DLD1 (cell line): ENCODE measurements around the gene MYO3A.

Experiments
- in situ Hi-C: cut with HindIII; loops from 2 replicates; pipeline ENCODE4 v1.10.0; 2017; ENCODE audit warnings: low sequenced_read_pairs

MYO3A gene

GRCh38 chr10:26211781-26212444 lies 277.9 kb downstream of the MYO3A start:
- in situ Hi-C loops = no loop called here

- in situ Hi-C loops = no loop called here
These were observed 278.5 kb downstream of the MYO3A start for GRCh38 chr10:26212511-26212910.

DNA sequence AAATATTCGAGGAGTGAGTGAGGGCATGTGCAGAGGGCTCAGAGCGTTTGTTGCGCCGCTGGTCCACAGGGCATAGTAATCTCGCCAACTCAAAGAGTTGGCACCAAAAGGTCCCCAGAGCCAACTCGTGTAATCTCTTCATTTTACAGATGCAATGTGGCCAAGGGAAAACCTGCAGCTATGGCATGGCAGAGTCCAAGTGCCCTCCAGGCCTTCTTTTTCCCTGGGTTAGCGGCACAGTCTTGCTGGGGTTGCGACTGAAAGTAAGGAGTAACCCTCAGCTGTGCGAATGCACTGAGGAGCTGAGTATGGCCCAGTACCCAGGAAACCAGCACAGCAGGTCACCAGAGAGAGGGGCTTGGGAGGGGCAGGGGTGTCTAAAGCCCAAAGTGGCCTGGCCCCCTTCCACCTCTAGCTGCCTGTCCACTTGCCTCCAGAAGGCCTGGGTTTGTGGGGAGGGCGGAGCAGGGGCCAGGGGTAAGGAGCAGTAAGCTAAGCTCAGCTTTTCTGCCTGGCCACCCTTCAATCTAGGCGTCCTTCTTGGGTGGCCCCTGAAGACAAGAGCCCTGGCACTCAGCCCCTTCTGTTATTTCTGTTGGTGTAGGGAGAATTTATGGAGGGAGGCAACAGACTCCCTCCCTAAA lies 279.2 kb downstream of the MYO3A start:
- in situ Hi-C loops = no loop called here

GRCh38 chr10:26214004-26214403 lies 280.0 kb downstream of the MYO3A start:
- in situ Hi-C loops = no loop called here

DNA sequence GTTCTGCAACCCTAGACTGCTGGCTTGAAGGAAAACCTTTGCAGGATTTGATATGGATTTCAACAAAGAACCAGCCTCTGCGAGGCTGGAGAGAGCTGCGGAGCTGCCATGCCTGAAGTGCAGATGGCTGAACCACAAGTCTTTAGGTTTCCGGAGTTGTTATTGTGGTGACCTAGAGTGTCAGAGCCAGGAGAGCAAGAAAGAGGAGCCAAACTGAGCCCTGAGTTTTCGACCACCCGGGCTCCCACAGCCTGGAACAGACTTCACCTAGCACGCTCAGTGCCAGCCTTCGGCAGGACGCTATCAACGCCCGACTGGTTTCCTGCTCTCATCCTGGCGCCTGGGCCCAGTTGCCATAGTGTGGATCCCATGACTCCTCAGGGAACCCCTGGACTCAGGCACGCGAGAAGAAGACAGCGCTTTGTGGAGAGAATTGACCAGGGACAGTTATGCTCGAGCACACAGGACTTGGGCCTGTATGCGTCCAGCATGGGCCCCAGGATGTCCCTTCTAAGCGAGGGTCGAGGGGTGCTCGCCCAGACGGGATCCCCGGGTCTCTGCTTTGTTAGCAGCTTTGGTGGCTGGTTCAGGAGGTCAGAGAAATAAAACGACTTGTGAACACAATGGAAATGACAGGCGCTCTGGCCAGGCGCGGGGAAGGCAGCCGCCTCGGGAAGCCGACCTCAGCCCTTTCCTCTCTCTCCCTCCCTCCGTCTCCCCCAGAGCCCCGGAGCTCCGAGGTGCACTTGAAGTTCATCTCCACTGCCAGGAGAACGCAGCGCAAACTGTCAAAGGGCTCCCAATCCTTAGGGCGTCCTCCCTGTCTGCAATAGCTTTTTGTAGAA lies 280.7 kb downstream of the MYO3A start:
- in situ Hi-C loops = no loop called here

DNA sequence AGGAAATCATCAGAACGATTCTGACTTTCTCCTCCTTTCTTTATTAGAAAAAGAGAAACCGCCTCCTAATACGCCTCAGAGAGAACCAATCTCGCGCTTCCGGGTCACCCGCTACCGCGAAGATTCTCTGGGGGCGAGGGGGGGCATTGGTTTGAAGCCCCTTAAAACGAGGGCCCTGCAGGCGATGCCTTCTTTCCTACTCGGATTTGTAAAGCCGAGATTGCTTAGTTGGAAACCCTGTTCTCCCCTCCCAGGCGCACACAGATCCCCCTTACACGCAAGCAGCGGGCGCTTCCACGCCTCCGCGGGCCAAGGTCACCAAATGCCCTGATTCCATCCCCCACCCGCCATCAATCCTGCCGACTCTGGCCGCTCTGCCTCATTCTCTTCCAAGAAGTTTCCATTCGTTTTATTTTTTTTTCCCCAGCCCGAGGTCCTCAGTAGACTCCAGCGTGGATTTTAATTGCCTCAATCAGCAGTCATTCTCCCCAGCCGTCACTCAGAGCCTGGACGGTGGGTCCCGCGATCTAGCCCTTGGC lies 281.4 kb downstream of the MYO3A start:
- in situ Hi-C loops = no loop called here

DNA sequence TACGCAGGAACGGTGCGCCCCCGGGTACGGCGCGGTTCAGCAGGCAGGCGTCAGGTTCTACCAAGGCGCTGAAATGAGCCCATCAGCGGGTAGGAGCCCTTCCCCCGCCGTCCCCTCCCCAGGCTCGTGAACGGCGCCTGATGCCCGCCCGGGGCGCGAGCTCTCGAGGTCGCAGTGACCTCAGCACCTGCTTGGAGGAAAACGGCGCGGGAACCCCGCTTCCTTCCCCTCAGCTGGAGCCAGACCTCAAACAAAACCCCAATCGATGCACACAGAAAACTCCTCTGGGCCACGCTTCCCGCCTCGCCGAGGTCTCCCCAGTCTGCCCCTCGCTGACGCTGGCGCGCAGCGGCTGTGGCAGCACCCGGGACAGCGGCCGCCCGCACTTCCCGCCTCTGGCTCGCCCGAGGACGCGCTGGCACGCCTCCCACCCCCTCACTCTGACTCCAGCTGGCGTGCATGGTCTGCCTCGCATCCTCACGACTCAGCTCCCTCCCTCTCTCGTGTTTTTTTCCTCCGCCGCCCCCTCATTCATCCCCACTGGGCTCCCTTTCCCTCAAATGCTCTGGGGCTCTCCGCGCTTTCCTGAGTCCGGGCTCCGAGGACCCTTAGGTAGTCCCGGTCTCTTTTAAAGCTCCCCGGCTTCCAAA lies 282.0 kb downstream of the MYO3A start:
- in situ Hi-C loops = no loop called here

DNA sequence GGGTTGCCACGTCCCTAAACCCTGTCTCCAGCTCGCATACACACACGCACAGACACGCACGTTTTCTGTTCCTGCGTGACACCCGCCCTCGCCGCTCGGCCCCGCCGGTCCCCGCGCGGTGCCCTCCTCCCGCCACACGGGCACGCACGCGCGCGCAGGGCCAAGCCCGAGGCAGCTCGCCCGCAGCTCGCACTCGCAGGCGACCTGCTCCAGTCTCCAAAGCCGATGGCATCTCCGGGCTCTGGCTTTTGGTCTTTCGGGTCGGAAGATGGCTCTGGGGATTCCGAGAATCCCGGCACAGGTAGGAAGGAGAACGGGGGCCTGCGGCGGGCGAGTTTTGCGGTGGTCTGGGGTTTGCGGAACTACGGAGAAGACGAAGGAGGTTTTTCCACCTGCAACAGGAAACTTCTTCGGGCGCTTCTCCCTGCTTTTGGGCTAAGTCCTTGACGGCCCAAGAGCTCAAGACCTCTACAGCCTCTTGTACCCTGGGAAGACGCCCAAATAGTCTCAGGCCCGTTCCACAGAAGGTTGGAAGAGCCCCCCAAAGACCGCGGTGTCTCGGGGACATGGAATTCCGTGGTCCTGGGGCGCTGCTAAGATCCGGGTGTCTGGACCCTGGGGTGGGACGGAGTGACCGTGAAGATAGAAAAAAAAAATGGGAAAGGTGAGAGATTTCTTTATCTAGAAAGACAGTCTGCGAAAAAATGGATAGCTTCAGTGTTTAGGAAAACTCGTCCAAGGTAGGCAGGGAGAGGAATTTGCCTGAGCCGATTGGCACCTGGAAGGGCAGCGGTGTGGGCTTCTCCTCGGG lies 282.8 kb downstream of the MYO3A start, which contains the start of gene GAD2:
Gene GAD2 (plus strand): TSS at position 190 of the 811 bp plus-strand sequence. CDS start 36 bp downstream, at position 226.
- in situ Hi-C loops = no loop called here

DNA sequence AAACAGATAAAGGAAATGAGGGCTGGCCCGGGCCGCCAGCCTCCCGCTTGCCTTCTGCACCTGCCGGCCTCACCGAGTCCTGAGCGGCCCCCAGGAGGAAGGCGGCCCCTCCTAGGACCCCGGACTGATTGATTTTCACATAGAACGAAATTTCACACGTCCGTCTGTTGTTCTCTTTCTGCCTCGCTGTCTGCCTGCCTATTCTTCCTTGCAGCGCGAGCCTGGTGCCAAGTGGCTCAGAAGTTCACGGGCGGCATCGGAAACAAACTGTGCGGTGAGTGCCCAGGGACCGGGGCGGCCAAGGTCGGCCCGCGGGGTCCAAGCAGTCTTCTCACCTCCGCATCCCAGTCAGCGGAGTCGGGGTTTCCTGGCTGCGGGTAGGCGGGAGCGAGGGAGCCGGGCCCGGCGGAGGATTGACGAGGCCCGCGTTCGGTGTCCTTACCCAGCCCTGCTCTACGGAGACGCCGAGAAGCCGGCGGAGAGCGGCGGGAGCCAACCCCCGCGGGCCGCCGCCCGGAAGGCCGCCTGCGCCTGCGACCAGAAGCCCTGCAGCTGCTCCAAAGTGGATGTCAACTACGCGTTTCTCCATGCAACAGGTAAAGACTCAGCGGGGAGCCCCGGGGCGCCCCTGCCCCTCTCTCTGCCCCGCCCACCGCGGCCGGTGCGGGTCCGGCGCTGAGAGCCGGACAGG lies 283.5 kb downstream of the MYO3A start:
- in situ Hi-C loops = no loop called here

DNA sequence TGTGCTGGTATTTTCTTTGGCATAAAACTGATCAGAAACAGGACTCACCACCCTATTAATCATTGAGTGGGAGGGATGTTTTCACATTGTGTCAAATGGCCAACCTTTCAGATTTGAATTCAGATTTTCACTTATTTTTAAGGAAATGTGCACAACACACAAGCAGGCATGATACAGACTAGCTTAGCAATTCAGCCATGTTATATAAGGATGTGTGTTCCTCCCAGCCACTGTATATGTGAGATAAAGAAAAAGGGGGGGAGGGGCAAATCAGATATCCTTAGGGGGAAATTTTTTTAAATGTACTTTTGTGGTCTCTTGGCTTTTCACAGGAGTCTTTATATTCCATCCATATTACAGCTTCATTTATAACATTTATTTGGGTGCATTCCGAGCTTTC lies 285.6 kb downstream of the MYO3A start:
- in situ Hi-C loops = no loop called here

GRCh38 chr10:26220901-26221300 lies 286.9 kb downstream of the MYO3A start:
- in situ Hi-C loops = no loop called here

DNA sequence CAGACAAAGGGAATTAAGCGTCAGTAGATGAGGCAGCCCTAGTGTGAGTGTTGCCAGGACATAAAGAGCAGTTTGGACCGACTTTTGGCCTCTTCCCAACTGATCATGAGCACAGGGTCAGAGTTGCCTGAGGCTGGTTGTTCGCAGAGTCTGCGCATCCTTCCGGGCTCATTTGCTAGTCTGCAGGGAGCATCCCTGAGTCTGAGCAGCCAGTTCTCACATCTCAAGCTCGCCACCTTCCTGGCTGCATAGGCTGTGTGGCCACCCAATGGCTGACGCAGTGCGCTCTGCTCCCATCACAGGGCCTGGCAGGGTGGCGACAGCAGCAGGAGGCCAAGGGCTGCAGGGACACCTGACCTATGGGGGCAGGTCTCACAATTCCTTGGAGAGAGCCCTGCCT lies 287.5 kb downstream of the MYO3A start:
- in situ Hi-C loops = no loop called here

- in situ Hi-C loops = no loop called here
These were observed 288.5 kb downstream of the MYO3A start for GRCh38 chr10:26222563-26222962.

DNA sequence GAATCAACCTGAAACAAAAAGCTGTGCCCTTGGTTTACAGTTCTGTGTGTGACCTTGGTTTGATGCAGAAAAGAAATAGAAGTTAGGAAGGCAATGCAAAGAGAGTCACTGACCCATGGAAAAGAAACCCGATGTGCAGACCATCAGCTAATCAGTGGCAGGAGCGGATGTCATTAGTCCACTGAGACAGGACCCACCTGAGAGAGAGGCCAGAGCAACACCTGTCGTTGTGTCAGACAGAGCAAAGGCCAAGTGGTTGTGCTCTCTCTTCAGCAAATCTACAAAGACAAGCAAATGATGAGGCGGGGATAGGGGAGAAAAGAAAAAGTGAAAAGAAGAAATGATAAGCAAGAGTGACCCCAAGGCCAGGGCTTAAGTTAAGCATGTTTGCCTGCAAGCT lies 291.3 kb downstream of the MYO3A start:
- in situ Hi-C loops = no loop called here

DNA sequence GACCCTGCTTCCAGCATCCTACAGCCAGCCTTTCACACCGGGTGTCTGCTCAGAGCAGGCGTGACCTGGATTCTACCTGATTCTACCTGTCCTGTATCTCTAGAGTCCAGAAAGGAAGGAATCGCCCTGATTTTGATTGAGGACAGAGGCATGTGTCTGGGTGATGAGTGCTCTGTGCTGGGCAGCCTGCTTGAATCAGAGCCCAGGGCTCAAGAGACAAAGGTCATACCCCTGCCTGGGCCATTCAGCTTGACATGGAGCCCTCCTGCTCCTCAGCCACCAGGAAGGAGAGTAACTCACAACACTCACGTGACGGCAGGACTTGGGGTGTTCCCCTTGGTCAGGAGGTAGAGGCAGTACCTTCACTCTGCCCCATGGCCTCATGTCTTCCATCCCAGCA lies 293.8 kb downstream of the MYO3A start:
- in situ Hi-C loops = no loop called here

- in situ Hi-C loops = no loop called here
These were observed 298.1 kb downstream of the MYO3A start for GRCh38 chr10:26232174-26232573.

GRCh38 chr10:26235761-26236160 lies 301.7 kb downstream of the MYO3A start:
- in situ Hi-C loops = no loop called here

GRCh38 chr10:26238378-26238777 lies 304.3 kb downstream of the MYO3A start:
- in situ Hi-C loops = no loop called here

DNA sequence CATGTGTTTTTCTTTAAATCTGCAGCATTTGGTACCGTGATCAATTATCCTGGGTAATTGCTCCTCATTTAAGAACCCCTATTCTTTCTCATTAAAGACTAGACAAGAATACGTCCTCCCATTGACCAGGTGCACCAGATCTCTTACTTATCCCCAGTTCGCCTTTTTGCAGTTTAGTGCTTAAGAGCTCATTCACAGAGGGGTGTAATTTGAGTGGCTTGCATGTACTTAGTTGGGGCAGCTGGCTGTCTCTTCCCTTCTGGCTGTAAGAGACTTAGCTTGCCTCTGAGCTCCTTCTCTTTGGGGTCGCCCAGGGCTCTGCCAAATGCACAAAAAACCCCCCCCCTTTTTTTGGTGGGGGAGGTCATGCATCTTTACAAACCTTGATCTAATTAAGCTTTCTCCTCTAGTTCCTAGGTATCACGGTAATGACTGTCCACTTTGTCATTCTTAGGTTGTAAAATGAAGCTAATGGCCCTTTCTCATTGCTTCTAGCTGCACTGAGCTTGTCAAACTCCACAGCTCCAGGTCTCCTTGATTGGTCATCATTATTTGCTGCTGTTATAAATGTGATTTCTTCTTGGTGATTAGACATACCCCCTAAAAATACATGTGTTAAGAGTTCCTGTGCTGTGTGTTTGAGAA lies 308.8 kb downstream of the MYO3A start:
- in situ Hi-C loops = no loop called here
